EH (cell line): ENCODE data around the gene TMEM208.

Experiments used
- DNase-seq: peaks from one replicate; pipeline ENCODE4 v3.0.0-alpha.2; 2015; ENCODE audit warnings: low read depth

Gene TMEM208

GRCh38 chr16:67237396-67238277, 10.7 kb downstream of the TMEM208 start:
- no peak for DNase-seq

GRCh38 chr16:67238278-67238575, 11.3 kb downstream of the TMEM208 start:
- DNase-seq, result no peak

GRCh38 chr16:67238806-67239470, 12.0 kb downstream of the TMEM208 start:
- DNase-seq, result no peak

- DNase-seq, result peak; percentile 74
These were observed 13.6 kb downstream of the TMEM208 start for GRCh38 chr16:67240506-67240905.

GRCh38 chr16:67241008-67241900, 14.3 kb downstream of the TMEM208 start:
- peak; percentile 98 for DNase-seq

- DNase-seq, result no peak
These were observed 15.3 kb downstream of the TMEM208 start for GRCh38 chr16:67242138-67242730.

GRCh38 chr16:67243481-67243880, 16.6 kb downstream of the TMEM208 start:
- DNase-seq, result peak; percentile 27

GRCh38 chr16:67244387-67245185, 17.7 kb downstream of the TMEM208 start:
- DNase-seq, result peak; percentile 97

GRCh38 chr16:67245186-67245585, 18.3 kb downstream of the TMEM208 start:
- DNase-seq, result no peak

- DNase-seq, result no peak
These were observed 18.7 kb downstream of the TMEM208 start for GRCh38 chr16:67245674-67246080.

- DNase-seq, result peak; percentile 93
These were observed 19.3 kb downstream of the TMEM208 start for GRCh38 chr16:67246081-67246755.

GRCh38 chr16:67246756-67247191, 19.8 kb downstream of the TMEM208 start:
- no peak for DNase-seq

- peak; percentile 96 for DNase-seq
These were observed 20.5 kb downstream of the TMEM208 start, which contains the start of gene FHOD1 for GRCh38 chr16:67247192-67248072. Gene FHOD1 (minus strand): TSS chr16:67247481. CDS start chr16:67247410, 71 bp downstream.

GRCh38 chr16:67248073-67248400, 21.1 kb downstream of the TMEM208 start:
- no peak for DNase-seq

- DNase-seq, result peak; percentile 46
These were observed 21.7 kb downstream of the TMEM208 start, which contains the start of gene SLC9A5 for GRCh38 chr16:67248401-67249177. Gene SLC9A5 (plus strand): TSS chr16:67248979. CDS start chr16:67249015, 36 bp downstream.

GRCh38 chr16:67249178-67250044, 22.5 kb downstream of the TMEM208 start:
- peak; percentile 29 for DNase-seq

GRCh38 chr16:67250045-67250327, 23.1 kb downstream of the TMEM208 start:
- no peak for DNase-seq
